ENCODE results near the gene RAD51B. TPM values are rescaled to one million over a fixed set of nuclear protein-coding genes. Genes with fewer than 3 reads are reported as not detected.
A peak's percentile ranks its signal among the peaks of the same experiment; 100 is the strongest.

The RAD51B gene
- total RNA-seq, 4 donors from 2014 or later, result 5.0 to 31.8 (median 20.6) TPM

GRCh38 chr14:68394118-68394763 is 574.7 kb downstream of the RAD51B start:
- Histone ChIP-seq H3K4me3 (no peak overlapping the region), H3K27ac (peak overlapping the region; percentile 60 to 78 (median 74)), H3K9me3 (no peaks in the 10 kb centered on the region), H3K27me3 (no peaks in the 10 kb centered on the region), H3K4me1 (peaks cover 11 to 72% (median 27%) of the 10 kb centered on the region in 4 donors), H3K36me3 (no peaks in the 10 kb centered on the region)
- TF ChIP-seq POLR2A (IDR thresholded peaks at IDR 0.05) (no peak), EP300 (IDR thresholded peaks at IDR 0.05; ENCODE audit: low read depth) (no peak), POLR2AphosphoS5 (IDR thresholded peaks at IDR 0.05) (no peak)
- TF ChIP-seq, protein P1, sequence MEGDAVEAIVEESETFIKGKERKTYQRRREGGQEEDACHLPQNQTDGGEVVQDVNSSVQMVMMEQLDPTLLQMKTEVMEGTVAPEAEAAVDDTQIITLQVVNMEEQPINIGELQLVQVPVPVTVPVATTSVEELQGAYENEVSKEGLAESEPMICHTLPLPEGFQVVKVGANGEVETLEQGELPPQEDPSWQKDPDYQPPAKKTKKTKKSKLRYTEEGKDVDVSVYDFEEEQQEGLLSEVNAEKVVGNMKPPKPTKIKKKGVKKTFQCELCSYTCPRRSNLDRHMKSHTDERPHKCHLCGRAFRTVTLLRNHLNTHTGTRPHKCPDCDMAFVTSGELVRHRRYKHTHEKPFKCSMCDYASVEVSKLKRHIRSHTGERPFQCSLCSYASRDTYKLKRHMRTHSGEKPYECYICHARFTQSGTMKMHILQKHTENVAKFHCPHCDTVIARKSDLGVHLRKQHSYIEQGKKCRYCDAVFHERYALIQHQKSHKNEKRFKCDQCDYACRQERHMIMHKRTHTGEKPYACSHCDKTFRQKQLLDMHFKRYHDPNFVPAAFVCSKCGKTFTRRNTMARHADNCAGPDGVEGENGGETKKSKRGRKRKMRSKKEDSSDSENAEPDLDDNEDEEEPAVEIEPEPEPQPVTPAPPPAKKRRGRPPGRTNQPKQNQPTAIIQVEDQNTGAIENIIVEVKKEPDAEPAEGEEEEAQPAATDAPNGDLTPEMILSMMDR (IDR thresholded peaks at IDR 0.05), result no peak
- in situ Hi-C loops (cut with MboI; ENCODE audit: low pct_ligation_motif_present in 1 of 4, low pct_unique_long_range_greater_than_20kb in 1 of 4, low sequenced_read_pairs in 3 of 4) (no loop called here), intact Hi-C loops (cut with DNase I; ENCODE audit: low total_unique reads) (loop anchor here (10.0 kb wide), 1 partner anchor 401 kb away; the partner anchor contains the start of gene ZFP36L1)
- WGBS, 2 donors (ENCODE audit: low coverage in 1 of 2), result 79 to 80% methylated on average over 2 to 6 of the region's 6 CpGs
- no peak for DNase-seq

DNA sequence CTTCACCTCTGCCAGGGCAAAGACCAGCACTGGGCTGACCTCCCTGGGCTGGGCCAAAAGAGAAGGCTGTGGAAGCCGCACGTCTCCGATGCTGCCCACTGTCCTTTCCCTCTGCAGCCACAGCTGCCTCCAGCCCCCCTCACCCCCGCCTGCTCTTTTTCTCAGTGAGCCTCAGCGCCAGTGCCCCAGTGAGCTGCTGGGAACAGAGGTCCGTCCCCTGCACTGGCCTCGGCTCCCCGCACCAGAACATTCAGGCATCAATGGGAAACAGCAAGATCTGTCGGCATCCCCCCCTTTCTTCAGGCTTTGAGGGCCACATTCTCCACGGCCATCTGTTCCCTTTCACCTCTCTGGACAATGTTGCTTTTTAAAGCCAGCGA is 575.2 kb downstream of the RAD51B start:
- in situ Hi-C loops (cut with MboI; ENCODE audit: low pct_ligation_motif_present in 1 of 4, low pct_unique_long_range_greater_than_20kb in 1 of 4, low sequenced_read_pairs in 3 of 4), result no loop called here
- no peaks in the 10 kb centered on the region for H3K36me3 ChIP-seq
- no peaks in the 10 kb centered on the region for H3K27me3 ChIP-seq
- intact Hi-C loops (cut with DNase I; ENCODE audit: low total_unique reads), result loop anchor here (10.0 kb wide), 1 partner anchor 400 kb away; the partner anchor contains the start of gene ZFP36L1
- WGBS, 2 donors (ENCODE audit: low coverage in 1 of 2), result 78 to 79% methylated on average over 2 to 11 of the region's 11 CpGs
- TF ChIP-seq, protein P1 (IDR thresholded peaks at IDR 0.05), result no peak
- no peak for TF ChIP-seq POLR2AphosphoS5 (IDR thresholded peaks at IDR 0.05)
- TF ChIP-seq EP300 (IDR thresholded peaks at IDR 0.05; ENCODE audit: low read depth), result no peak
- no peak for TF ChIP-seq POLR2A (IDR thresholded peaks at IDR 0.05)
- H3K27ac ChIP-seq, result peak overlapping the region; percentile 60 to 78 (median 74)
- H3K9me3 ChIP-seq, result no peaks in the 10 kb centered on the region
- H3K4me3 ChIP-seq, result no peak overlapping the region
- no peak for DNase-seq
- H3K4me1 ChIP-seq, result peaks cover 11 to 73% (median 27%) of the 10 kb centered on the region in 4 donors

GRCh38 chr14:68395604-68396003 is 576.0 kb downstream of the RAD51B start:
- DNase-seq, result no peak
- Histone ChIP-seq H3K4me3 (no peak overlapping the region), H3K36me3 (no peaks in the 10 kb centered on the region), H3K9me3 (no peaks in the 10 kb centered on the region), H3K27me3 (no peaks in the 10 kb centered on the region), H3K4me1 (peaks cover 11 to 73% (median 28%) of the 10 kb centered on the region in 4 donors), H3K27ac (peak overlapping the region; percentile 60 to 78 (median 74))
- intact Hi-C loops (cut with DNase I; ENCODE audit: low total_unique reads) (loop anchor here (10.0 kb wide), 1 partner anchor 399 kb away; the partner anchor contains the start of gene ZFP36L1), in situ Hi-C loops (cut with MboI; ENCODE audit: low pct_ligation_motif_present in 1 of 4, low pct_unique_long_range_greater_than_20kb in 1 of 4, low sequenced_read_pairs in 3 of 4) (no loop called here)
- TF ChIP-seq POLR2A (IDR thresholded peaks at IDR 0.05) (no peak), POLR2AphosphoS5 (IDR thresholded peaks at IDR 0.05) (peak in 1 of 3 donors; percentile 11)
- TF ChIP-seq, protein P1 (IDR thresholded peaks at IDR 0.05), result no peak
- WGBS, 2 donors (ENCODE audit: low coverage in 1 of 2), result 76 to 80% methylated on average over 4 of the region's 4 CpGs

- peaks cover 11 to 75% (median 30%) of the 10 kb centered on the region in 4 donors for H3K4me1 ChIP-seq
- no peaks in the 10 kb centered on the region for H3K9me3 ChIP-seq
- H3K4me3 ChIP-seq, result no peak overlapping the region
- 87 to 91% methylated on average over 3 of the region's 3 CpGs for WGBS, 2 donors (ENCODE audit: low coverage in 1 of 2)
- intact Hi-C loops (cut with DNase I; ENCODE audit: low total_unique reads), result loop anchor here (10.0 kb wide), 1 partner anchor 398 kb away; the partner anchor contains the start of gene ZFP36L1
- no peaks in the 10 kb centered on the region for H3K36me3 ChIP-seq
- DNase-seq, result no peak
- TF ChIP-seq EP300 (IDR thresholded peaks at IDR 0.05; ENCODE audit: low read depth), result no peak
- TF ChIP-seq POLR2AphosphoS5 (IDR thresholded peaks at IDR 0.05), result no peak
- no peak for TF ChIP-seq POLR2A (IDR thresholded peaks at IDR 0.05)
- TF ChIP-seq, protein P1 (IDR thresholded peaks at IDR 0.05), result no peak
- peak overlapping the region; percentile 29 to 78 (median 74) for H3K27ac ChIP-seq
- no peaks in the 10 kb centered on the region for H3K27me3 ChIP-seq
- in situ Hi-C loops (cut with MboI; ENCODE audit: low pct_ligation_motif_present in 1 of 4, low pct_unique_long_range_greater_than_20kb in 1 of 4, low sequenced_read_pairs in 3 of 4), result no loop called here
These were observed 576.9 kb downstream of the RAD51B start for GRCh38 chr14:68396461-68396860.
